Body of pancreas (tissue), 4 donors: ENCODE measurements around the gene BPIFB2.
"Not testable (repeated sequence)": the region's sequence is repeated elsewhere in the genome, so short reads cannot be mapped to it uniquely, and the experiment has no call there.

Experiments
- POLR2A ChIP-seq, 3 donors: fragments of 450-650 bp; IDR thresholded peaks; one replicate each; pipeline ENCODE4 v1.6.1; 2016; ENCODE audit warnings: antibody characterized with exemption in 3 of 3, mild to moderate bottlenecking in 2 of 3
- TF ChIP-seq, protein P1 (sequence below), 7 experiments: fragments of 450-650 bp in 4 of 7; fragments of 200-600 bp in 3 of 7; sonication (generic) in 3 of 7; IDR thresholded peaks; one replicate each; pipeline ENCODE4 v1.5.1; 2016 to 2019; ENCODE audit warnings: antibody characterized with exemption in 7 of 7

DNA sequence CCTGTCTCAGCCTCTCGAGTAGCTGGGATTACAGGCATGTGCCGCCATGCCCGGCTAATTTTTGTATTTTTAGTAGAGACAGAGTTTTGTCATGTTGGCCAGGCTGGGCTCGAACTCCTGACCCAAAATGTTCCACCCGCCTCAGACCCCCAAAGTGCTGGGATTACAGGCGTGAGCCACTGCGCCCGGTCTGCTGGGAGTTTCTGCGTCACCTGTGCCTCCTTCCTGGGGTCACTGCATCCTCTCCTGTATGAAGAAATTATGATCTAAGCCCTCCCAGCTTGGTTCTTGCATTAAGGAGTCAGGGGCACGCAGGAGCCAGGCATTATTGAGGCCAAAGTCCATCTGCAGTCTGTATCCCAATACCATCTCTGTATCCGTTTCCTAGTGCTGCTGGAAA is 44.9 kb upstream of the BPIFB2 start:
- not testable (repeated sequence) for TF ChIP-seq POLR2A (IDR thresholded peaks at IDR 0.05)
- TF ChIP-seq, protein P1, sequence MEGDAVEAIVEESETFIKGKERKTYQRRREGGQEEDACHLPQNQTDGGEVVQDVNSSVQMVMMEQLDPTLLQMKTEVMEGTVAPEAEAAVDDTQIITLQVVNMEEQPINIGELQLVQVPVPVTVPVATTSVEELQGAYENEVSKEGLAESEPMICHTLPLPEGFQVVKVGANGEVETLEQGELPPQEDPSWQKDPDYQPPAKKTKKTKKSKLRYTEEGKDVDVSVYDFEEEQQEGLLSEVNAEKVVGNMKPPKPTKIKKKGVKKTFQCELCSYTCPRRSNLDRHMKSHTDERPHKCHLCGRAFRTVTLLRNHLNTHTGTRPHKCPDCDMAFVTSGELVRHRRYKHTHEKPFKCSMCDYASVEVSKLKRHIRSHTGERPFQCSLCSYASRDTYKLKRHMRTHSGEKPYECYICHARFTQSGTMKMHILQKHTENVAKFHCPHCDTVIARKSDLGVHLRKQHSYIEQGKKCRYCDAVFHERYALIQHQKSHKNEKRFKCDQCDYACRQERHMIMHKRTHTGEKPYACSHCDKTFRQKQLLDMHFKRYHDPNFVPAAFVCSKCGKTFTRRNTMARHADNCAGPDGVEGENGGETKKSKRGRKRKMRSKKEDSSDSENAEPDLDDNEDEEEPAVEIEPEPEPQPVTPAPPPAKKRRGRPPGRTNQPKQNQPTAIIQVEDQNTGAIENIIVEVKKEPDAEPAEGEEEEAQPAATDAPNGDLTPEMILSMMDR (IDR thresholded peaks at IDR 0.05): not testable (repeated sequence)
